ENCODE results near the gene RANBP3.

RANBP3 gene

DNA sequence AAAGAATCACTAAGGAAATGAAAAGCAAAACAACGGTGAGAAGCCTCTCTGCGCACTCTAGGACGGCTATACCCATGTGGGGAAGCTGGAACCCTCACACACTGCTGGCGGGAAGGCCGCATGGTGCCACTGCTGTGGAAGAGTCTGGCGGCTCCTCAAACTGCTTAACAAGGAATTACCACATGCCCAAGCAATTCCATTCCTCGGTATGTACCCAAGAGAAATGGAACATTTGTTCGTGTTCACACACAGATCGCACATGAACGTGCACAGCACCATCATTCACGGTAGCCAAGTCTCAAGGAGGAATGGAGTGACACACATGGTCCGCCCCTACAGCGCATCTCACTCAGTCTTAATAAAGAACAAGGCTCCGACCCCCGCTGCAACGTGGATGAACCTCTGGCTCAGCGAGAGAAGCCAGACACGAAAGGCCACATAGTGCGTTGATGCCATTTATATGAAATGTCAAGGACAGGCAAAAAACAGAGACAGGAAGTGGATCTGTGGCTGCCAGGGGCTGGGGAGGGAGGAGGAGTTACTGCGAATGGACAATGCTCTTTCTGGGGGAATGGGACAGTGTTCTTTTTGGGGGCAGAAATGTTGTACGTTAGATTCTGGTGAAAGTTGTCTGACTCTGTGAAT lies 56.3 kb downstream of the RANBP3 start:
- no peak for DNase-seq

DNA sequence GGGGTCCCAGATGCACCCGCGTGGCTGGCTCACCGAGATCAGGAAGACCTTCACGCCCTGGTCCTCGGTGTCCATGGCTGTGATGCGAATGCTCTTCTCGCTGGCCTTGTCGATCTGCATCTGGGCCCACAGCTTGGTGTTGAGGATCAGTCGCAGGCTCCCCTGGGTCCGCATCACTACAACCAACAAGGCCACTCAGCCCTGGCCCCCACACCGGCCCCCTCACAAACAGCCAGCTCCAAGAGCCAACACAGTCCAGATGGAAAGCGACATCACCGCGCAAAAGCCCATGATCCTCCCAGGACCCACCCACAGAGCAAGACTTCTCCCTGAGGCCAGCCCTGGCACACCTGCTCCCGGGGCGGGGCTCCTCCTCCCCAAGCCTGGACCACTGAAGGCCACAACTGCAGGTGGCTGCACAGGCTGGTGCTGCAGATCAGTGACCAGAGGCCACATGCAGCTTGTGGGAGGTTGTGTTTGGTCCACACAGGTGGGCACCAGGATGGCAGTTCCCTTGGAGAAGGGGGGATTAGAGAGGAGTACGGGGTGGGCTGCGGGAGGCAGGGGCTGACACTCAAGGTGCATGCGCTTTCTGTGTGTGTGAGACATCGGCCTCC lies 59.4 kb downstream of the RANBP3 start:
- no peak for DNase-seq

DNA sequence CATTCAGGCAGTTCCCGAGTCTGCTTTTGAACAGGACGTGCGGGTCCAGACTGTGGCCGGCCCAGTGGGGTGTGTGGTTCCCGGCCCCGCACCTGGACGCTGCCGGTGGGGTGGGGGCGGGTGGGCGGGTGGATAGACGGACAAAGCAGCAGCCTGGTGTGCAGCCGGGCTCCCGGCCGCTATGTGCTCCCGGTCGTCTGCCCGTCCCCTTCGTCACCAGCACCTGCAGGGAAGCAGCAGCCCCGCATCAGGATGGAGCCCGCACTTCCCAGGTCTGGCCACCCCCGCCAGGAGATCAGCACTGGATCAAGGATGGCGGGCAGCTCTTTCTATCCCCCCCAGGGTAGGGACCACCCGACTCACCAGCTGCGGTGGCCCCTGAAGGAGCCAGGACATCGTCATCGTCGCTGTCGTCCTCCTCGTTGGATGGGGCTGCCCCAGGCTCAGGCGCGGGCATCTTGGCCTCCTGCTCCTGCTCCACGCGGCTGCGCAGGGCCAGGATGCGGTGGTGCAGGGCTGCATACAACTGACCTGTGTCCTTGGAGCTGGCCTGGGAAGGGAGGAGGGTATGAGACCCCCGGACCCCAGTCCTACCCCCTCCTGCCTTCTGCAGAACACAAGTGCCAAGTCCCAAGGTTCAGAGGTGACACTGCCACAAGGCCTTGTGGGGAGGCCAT lies 60.4 kb downstream of the RANBP3 start:
- DNase-seq, result no peak

DNA sequence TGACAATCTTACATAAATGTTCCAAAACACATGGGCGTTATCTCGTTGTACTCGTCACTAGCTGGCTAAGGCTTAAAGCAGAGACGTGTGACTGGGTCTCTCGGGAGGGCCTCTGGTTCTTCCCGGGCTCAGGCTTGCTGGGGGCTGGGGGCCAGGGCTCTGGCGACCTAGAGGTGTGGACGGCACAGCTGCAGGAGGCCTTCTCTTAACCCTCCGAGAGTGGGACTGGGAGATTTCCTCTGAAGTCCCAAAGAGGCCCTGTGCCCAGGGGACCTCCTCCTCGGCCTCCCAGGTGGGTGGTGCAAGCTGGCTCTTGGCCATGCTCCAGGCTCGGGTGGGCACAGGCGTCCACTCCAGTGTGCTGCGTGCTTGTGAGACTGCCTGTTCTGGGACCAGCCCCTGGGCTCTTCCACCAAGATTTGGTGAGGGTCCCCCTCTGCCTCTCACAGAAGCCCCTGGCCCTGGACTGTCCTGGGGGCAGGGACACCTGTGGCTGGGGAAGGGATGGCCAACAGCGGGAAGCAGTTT lies 61.7 kb downstream of the RANBP3 start:
- no peak for DNase-seq

DNA sequence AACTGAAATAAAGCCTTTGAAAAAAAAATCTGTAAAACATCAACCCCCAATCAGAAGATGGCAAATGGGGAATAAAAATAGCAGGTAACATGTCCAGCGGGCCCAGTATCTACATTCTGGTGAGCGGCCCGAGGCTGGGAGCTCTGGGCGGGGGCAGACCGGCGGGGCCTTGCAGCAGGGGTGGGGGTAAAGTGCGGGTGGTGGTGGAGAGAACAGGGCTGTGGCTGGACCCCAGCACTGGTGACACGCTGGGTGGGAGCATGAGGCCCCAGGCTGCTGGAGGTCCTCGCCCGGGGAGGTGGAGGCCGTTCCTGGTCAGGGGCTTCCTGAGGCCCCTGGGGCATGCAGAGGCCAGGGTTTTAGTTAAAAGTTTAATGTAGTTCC lies 62.2 kb downstream of the RANBP3 start:
- no peak for DNase-seq

DNA sequence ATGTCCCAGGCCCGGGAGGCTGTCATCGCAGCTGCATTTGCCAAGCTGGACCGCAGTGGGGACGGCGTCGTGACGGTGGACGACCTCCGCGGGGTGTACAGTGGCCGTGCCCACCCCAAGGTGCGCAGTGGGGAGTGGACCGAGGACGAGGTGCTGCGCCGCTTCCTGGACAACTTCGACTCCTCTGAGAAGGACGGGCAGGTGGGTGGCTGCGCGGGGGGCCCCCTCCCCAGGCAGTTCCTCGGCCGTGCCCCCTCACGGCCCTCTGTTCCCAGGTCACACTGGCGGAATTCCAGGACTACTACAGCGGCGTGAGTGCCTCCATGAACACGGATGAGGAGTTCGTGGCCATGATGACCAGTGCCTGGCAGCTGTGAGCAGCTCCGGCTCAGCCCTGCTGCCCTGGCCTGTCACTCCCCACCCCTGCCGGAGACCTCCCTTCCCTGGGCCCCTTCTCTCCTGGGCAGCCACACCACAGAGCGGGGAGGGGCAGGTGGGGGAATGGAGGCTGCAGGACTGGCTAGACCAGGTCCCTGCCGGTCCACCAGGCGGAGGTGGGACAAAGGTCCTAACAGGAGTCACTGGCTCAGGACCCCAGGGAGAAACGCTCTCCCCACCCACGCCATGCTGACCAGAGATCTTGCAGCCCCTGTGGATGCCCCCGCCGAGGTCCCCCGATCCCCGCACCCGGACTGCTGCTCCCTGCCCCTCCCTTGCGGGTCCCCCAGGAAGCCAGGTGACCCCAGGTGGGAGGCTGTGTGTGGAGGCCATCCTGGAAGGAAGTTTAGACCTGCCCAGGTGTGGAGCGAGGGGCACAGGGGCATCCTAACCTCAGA lies 62.8 kb downstream of the RANBP3 start:
- no peak for DNase-seq

DNA sequence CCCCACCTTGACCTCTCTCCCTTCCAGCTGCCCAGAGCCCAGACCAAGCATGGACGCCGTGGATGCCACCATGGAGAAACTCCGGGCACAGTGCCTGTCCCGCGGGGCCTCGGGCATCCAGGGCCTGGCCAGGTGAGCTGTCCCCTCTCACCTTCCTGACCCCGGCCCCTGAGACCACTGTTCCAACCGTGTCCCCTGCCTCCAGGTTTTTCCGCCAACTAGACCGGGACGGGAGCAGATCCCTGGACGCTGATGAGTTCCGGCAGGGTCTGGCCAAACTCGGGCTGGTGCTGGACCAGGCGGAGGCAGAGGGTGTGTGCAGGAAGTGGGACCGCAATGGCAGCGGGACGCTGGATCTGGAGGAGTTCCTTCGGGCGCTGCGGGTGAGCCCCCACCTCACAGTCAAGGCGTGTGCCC lies 63.6 kb downstream of the RANBP3 start:
- DNase-seq, result no peak

DNA sequence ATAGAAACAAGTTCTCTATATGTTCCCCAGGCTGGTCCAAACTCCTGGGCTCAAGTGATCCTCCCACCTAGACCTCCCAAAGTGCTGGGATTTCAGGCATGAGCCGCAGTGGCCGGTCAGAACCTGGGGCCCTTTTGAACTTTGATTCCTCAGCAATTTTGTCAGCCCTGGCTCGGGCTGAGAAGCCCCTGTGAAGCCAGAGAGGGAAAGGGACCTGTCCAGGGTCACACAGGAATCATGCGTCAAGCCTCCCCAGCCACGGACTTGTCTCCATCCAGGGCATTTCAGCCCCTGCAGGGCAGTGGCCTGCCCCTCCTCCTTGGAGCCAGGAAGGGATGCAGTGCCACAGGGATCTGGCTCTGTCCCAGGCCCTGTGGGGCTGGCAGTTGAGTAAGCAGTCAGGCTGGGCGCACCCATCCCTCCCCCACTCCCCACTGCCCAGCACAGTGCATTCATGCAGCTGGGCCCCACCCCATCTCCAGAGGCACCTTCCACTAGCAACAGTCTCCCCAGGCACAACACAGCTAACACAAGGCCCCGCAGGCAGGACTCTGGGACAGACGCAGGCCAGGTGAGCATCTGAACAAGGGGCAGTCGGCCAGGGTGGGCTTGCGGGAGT lies 64.1 kb downstream of the RANBP3 start, which contains the start of gene CAPS:
Gene CAPS, plus strand, starts transcription at position 516 of the 619 bp plus-strand sequence. CDS start 153 bp downstream, outside the sequence.
- DNase-seq, result peak; percentile 30

DNA sequence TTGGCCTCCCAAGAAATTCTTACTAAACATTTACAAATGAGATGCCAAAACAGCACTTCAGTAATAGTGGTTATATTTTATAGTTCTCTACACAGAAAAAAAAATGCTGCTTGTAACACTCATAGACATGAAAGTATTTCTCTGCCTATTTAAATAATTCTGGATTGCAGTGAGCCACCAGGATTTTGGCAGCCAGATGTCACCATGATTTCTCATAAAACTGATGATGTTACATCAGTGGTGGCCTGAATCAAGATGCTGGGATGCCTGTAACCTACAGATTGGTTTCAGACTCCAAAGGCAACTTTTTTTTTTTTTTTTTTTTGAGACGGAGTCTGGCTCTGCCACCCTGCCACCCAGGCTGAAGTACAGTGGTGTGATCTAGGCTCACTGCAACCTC lies 66.6 kb downstream of the RANBP3 start:
- no peak for DNase-seq

DNA sequence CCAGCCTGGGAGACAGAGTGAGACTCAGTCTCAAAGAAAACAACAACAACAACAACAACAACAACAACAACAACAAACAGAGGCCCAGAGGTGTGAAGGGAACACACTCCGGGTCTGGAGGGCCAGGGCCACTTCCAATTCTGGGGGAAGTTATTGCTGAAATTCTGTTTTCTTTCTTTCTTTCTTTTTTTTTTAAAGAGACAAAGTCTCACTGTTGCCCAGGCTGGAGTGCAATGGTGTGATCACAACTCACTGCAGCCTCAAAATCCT lies 67.4 kb downstream of the RANBP3 start:
- no peak for DNase-seq

DNA sequence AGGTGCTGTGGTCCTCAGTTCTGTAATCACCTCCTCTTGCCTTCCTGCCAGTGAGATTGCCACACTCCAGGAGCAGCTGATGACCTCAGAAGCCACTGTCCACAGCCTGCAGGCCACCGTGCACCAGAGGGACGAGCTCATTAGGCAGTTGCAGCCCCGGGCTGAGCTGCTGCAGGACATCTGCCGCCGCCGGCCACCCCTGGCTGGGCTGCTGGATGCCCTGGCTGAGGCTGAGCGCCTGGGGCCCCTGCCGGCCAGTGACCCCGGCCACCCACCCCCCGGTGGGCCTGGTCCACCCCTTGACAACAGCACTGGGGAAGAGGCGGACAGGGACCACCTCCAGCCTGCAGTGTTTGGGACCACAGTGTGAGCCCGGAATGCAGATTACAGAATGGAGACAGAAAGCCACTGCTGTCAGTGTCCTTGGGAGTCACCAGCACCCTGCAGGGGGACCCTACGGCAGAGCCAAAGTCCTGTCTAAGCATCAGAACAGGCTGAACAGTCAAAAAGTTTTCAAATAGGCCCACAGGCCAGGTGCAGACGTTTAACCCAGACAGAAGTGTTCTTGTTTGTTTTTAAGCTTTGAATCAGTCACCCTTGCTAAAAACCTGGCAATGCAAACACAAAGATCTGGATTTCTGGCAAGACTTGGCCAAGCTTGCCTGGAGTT lies 69.0 kb downstream of the RANBP3 start:
- DNase-seq, result no peak

DNA sequence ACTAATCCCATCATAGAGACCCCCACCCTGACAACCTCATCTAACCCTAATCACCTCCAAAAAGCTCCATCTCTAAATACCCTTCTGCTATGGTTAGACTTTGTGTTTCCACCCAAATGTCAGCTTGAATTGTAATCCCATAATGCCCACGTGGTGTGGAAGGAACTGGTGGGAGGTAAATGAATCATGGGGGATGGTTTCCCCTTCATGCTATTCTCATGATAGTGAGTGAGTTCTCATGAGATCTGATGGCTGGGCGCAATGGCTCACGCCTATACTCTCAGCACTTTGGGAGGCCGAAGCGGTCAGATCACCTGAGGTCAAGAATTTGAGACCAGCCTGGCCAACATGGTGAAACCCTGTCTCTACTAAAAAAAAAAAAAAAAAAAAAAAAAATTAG lies 70.7 kb downstream of the RANBP3 start:
- DNase-seq, result no peak

DNA sequence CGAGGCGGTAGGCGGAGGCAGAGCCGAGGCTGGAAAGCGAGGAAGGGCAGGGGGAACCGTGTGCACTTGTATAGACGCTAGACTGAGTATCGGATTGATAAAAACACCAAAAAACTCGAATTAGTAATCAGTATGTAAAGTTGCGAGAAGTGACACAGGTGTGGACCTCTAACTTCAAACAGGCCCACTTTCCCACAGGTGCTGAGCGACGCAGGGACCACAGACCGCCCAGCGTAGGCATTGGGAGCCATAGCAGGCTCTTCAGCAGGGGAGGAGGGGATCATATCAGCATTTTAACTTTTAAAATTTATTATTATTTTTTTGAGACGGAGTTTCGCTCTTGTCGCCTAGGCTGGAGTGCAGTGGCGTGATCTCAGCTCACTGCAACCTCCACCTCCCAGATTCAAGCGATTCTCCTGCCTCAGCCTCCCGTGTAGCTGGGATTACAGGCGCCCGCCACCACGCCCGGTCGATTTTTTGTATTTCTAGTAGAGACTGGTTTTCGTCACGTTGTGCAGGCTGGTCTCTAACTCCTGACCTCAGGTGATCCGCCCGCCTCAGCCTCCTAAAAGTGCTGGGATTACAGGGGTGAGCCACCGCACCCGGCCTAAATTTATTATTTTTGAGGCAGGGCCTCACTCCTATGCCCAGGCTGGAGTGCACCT lies 72.7 kb downstream of the RANBP3 start:
- no peak for DNase-seq

DNA sequence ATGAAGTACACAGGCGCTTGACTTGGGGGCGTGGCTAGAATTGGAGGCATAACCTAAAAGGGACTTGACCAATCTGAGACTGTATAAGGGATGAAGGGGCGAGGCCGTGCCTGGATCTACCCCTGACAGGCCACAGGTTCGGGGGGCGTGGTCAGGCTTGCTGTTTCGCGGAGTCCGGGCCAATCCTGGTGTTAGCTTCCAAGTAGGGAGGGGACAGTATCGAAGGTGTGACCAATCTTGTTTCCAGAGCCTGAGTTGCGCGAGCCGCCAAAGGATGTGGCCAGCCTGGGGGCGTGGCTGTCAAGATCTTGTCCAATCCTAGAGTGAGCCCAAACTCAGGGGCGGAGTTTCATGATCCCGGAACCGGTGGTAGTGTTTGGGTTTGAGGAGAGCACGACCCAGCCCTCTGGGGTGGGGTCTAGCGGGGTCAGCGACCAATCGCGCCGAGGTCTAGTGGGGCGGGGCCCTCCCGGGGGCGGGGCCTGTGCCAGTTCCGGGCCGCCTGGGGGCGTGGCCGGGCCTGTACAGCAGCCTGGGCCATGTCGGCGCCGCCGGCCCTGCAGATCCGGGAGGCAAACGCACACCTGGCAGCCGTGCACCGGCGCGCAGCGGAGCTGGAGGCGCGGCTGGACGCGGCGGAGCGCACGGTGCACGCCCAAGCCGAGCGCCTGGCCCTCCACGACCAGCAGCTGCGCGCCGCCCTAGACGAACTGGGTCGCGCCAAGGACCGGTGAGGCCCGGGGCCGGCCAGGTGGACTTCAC lies 73.4 kb downstream of the RANBP3 start, which contains the start of gene VMAC:
Gene VMAC, plus strand, starts transcription at position 521 of the 762 bp plus-strand sequence. Its CDS starts 19 bp downstream, at position 540.
- peak; percentile 100 for DNase-seq

DNA sequence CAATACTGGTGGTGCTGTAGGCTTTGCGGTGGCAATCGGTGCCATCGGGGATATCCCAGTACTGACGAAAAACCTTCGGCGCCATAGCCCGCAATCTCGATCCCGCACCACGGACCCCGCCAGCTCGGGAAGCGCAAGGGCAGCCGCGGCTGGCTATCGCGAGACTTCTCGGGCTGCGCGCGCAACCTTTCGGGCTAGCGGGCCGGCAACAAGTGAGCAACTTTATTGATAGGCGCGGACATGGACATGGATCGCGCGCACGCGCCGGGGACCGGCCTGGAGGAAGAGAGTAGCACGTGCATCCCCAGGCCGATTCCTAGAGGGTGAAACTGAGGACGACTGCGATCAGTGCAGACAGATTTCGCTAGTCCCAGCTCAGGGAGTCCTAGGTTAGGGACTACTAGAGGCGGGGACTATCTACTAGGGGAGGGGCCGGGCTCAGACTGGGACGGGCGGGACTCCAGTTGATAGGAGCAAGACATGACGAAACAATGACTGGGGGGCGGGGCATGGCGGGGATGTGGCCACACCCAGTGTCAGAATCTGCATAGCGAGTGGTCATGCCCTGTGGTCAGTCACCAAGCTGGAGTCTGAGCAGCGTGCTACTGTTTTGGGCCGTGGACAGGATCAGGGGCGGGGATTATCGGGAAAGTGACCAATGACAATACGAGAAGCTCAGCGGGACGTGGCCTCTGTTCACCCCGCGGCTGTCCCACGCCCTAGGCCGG lies 74.2 kb downstream of the RANBP3 start, which contains the start of gene NDUFA11:
Gene NDUFA11, minus strand, starts transcription at position 167 of the 728 bp plus-strand sequence. Its CDS starts 82 bp downstream, at position 85.
- peak; percentile 94 for DNase-seq

DNA sequence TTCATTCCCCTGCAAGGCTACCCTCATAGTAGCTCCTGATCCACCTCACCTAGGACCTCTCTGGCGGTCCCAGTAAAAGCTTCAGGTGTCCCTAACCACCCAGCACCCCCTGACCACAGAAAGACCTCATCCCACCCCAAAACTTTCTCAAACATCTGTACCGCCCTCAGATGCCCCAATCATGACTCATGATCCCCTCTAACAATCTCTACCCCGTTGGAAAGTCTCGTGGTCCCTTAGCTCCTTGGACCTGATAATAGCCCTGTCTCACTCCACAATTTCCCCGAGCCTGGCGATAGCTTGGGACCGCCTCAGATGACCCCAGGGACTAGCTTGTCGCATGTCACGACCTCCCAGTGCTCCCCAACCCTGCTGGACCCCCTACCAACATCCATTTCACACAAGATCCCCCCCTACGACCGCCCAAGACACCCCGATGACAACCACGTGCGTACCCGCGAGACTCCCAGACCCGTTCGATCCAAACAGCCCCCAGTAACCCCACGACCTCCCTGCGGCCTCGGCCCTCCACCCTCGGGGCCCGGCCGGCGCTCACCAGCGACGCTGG lies 74.8 kb downstream of the RANBP3 start:
- DNase-seq, result no peak

DNA sequence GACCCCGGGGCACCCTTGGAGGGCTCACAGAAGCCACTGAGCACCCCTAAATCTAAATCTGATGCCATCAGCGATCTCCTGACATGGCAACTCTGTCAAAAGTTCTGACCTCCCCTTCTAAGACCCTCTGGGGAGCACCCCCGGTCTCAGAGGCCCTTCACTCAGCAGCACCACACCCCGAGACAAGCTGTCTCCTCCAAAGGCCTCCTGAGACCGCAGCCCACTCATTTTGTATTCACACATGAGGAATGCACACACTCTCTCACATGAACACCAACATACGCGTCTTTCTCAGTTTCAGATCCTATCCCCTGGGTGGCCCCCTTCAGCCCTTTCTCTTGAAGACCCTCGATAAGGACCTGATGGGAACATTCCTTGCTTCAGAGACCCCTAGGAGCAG lies 77.0 kb downstream of the RANBP3 start:
- no peak for DNase-seq

DNA sequence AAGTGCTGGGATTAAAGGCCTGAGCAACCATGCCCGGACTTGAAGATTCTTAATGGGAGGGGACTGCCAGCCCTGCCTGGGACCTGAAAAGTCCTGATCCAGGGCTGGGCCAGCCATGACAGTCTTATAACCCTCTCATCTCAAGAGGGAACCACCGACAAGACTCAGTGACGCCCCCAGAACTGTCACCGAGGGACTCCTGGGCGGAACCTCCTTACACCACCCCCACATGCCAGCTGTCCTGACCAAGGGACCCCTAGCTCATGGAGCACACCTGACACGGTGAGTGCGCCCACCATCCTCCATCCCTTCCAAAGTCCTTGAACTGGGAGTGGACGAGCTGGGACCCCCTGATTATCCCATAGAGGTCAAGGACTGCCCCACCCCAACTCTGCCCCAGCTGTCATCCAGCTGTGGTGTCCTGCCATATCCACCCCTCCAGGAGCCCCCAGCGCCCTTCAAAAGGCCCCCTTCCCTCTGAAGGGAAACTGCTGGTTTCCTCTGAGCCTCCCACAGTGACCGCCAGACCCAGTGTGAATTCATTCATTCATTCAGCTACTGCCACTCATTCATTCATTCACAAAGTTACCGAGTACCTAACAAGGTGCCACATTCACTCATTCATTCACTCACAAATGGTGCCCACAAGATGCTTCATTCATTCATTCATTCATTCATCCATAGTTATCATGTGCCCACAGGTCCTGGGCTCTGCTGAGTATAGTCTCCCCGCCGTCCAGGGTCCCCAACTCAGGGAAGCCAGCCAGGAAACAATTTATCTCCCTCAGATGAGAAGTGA lies 78.0 kb downstream of the RANBP3 start:
- DNase-seq, result no peak
